ENCODE results near the gene COA1.
"Not testable (repeated sequence)": the region's sequence is repeated elsewhere in the genome, so short reads cannot be mapped to it uniquely, and the experiment has no call there.

GRCh38 chr7:43731494-43731893, 2.2 kb upstream of the COA1 start:
- TF ChIP-seq CTCF, POLR2A, EP300 (IDR thresholded peaks at IDR 0.05): not testable (repeated sequence)

Data from ovary (tissue), 3 donors.